HepG2 (cell line): ENCODE data around the gene PUM1. TPM values are rescaled to one million over a fixed set of nuclear protein-coding genes. Genes with fewer than 3 reads are reported as not detected.

Source experiments
- CBX5 ChIP-seq: sonication (generic); formaldehyde crosslinking; IDR thresholded peaks from 2 replicates; pipeline ENCODE4 v1.4.0; 2020; ENCODE audit warnings: missing genetic modification reagents, borderline replicate concordance
- ELF3 ChIP-seq: IDR thresholded peaks from 2 replicates; pipeline ENCODE4 v1.6.1; 2016; ENCODE audit warnings: missing genetic modification reagents, missing compliant biosample characterization
- GTF2F1 ChIP-seq: fragments of 150-350 bp; IDR thresholded peaks from 2 replicates; pipeline ENCODE4 v1.6.1; 2014; ENCODE audit warnings: low read length
- MATR3 ChIP-seq: sonication (generic); formaldehyde crosslinking; IDR thresholded peaks from 2 replicates; pipeline ENCODE4 v1.4.0; 2020; ENCODE audit warnings: missing genetic modification reagents
- NCOA2 ChIP-seq: sonication (generic); formaldehyde crosslinking; IDR thresholded peaks from 2 replicates; pipeline ENCODE4 v1.8.0; 2022; ENCODE audit warnings: inconsistent platforms
- NFYC ChIP-seq: IDR thresholded peaks from 2 replicates; pipeline ENCODE4 v1.6.1; 2016; ENCODE audit warnings: missing genetic modification reagents, missing compliant biosample characterization
- PLRG1 ChIP-seq: fragments of 450-650 bp; conservative IDR thresholded peaks from 2 replicates; pipeline ENCODE4 v1.6.1; 2016
- POLR2A ChIP-seq, 2 experiments: IDR thresholded peaks; 2 replicates each; pipeline ENCODE4 v1.6.1; 2011; ENCODE audit warnings: low read depth in 2 of 2, low read length in 2 of 2, mild to moderate bottlenecking in 1 of 2, moderate library complexity in 1 of 2; ENCODE audit not compliant: insufficient read depth in 1 of 2
- RAD21 ChIP-seq: fragments of 450-650 bp; formaldehyde crosslinking; IDR thresholded peaks from 2 replicates; pipeline ENCODE4 v1.5.0; 2020; ENCODE audit warnings: mild to moderate bottlenecking
- RARG ChIP-seq: sonication (generic); formaldehyde crosslinking; IDR thresholded peaks from 2 replicates; pipeline ENCODE4 v1.4.0; 2020; ENCODE audit warnings: low read depth, mild to moderate bottlenecking, missing genetic modification reagents
- SAFB2 ChIP-seq: sonication (generic); formaldehyde crosslinking; IDR thresholded peaks from 2 replicates; pipeline ENCODE4 v1.5.1; 2020; ENCODE audit warnings: missing genetic modification reagents, low read depth, mild to moderate bottlenecking, borderline replicate concordance
- SIX1 ChIP-seq: sonication (generic); formaldehyde crosslinking; IDR thresholded peaks from 2 replicates; pipeline ENCODE4 v1.4.0; 2020; ENCODE audit warnings: missing genetic modification reagents, borderline replicate concordance
- SP1 ChIP-seq, 2 experiments: fragments of 450-650 bp in 1 of 2; sonication (generic) in 1 of 2; formaldehyde crosslinking in 1 of 2; IDR thresholded peaks; 2 replicates each; pipeline versions ENCODE4 v1.4.0 to v1.6.1; 2016 to 2020; ENCODE audit warnings: missing genetic modification reagents in 1 of 2
- SPEN ChIP-seq: sonication (generic); formaldehyde crosslinking; IDR thresholded peaks from 2 replicates; pipeline ENCODE4 v1.5.1; 2020; ENCODE audit warnings: low read depth, mild to moderate bottlenecking, missing genetic modification reagents
- TGIF2 ChIP-seq: IDR thresholded peaks from 2 replicates; pipeline ENCODE4 v1.6.1; 2016; ENCODE audit warnings: control low read depth, missing compliant biosample characterization
- ZBTB20 ChIP-seq: sonication (generic); formaldehyde crosslinking; IDR thresholded peaks from 2 replicates; pipeline ENCODE4 v1.8.1; 2023; ENCODE audit warnings: missing genetic modification reagents, low read depth, mild to moderate bottlenecking, borderline replicate concordance
- ZKSCAN8 ChIP-seq: IDR thresholded peaks from 2 replicates; pipeline ENCODE4 v1.6.1; 2016; ENCODE audit warnings: borderline replicate concordance, missing genetic modification reagents, missing compliant biosample characterization
- ZNF253 ChIP-seq: sonication (generic); formaldehyde crosslinking; IDR thresholded peaks from 2 replicates; pipeline ENCODE4 v1.8.0; 2022; ENCODE audit warnings: mild to moderate bottlenecking, missing genetic modification reagents, borderline replicate concordance
- ZNF333 ChIP-seq: sonication (generic); formaldehyde crosslinking; IDR thresholded peaks from 2 replicates; pipeline ENCODE4 v1.4.0; 2020; ENCODE audit warnings: mild to moderate bottlenecking, missing genetic modification reagents, borderline replicate concordance
- ZNF616 ChIP-seq: sonication (generic); formaldehyde crosslinking; IDR thresholded peaks from 2 replicates; pipeline ENCODE4 v1.5.0; 2020; ENCODE audit warnings: low read depth, mild to moderate bottlenecking, missing genetic modification reagents
- polyA plus RNA-seq, 8 experiments: library from polyadenylated mRNA; depleted of rRNA in 3 of 8; stranded (reverse) in 7 of 8; unstranded in 1 of 8; fragments of >200 nt; fragmentation: Illumina TruSeq in 4 of 8; extraction: Trizol in 4 of 8; gene quantifications; 2 replicates each; pipeline versions ENCODE4 v1.2.1 to v1.2.3, GENCODE V29; 2011 to 2016; ENCODE audit warnings: low read depth in 4 of 8, missing spikeins in 1 of 8, mixed read lengths in 1 of 8; ENCODE audit not compliant: insufficient read depth in 1 of 8
- total RNA-seq, 5 experiments: library from RNA; depleted of rRNA; stranded (reverse); fragments of >200 nt; fragmentation: Illumina TruSeq; extraction: Trizol; gene quantifications; 2 replicates each; pipeline ENCODE4 v1.2.3, GENCODE V29; 2016; ENCODE audit warnings: low read depth in 1 of 5
- TF ChIP-seq, protein P1 (sequence below): sonication (generic); formaldehyde crosslinking; IDR thresholded peaks from 2 replicates; pipeline ENCODE4 v1.8.1; 2022; ENCODE audit warnings: low read depth, mild to moderate bottlenecking, missing genetic modification reagents
- TF ChIP-seq, protein P2 (sequence below): sonication (generic); formaldehyde crosslinking; IDR thresholded peaks from 2 replicates; pipeline ENCODE4 v1.5.0; 2020; ENCODE audit warnings: missing genetic modification reagents, mild to moderate bottlenecking, borderline replicate concordance
- TF ChIP-seq, protein P3 (sequence below): sonication (generic); formaldehyde crosslinking; IDR thresholded peaks from 2 replicates; pipeline ENCODE4 v1.4.0; 2020; ENCODE audit warnings: missing genetic modification reagents

Gene PUM1
- total and polyA plus RNA-seq, 2 of the 13 experiments (the other 11 are each of a cell fraction or from before 2014, with no cell fraction given), result 64.7 to 91.0 TPM

DNA sequence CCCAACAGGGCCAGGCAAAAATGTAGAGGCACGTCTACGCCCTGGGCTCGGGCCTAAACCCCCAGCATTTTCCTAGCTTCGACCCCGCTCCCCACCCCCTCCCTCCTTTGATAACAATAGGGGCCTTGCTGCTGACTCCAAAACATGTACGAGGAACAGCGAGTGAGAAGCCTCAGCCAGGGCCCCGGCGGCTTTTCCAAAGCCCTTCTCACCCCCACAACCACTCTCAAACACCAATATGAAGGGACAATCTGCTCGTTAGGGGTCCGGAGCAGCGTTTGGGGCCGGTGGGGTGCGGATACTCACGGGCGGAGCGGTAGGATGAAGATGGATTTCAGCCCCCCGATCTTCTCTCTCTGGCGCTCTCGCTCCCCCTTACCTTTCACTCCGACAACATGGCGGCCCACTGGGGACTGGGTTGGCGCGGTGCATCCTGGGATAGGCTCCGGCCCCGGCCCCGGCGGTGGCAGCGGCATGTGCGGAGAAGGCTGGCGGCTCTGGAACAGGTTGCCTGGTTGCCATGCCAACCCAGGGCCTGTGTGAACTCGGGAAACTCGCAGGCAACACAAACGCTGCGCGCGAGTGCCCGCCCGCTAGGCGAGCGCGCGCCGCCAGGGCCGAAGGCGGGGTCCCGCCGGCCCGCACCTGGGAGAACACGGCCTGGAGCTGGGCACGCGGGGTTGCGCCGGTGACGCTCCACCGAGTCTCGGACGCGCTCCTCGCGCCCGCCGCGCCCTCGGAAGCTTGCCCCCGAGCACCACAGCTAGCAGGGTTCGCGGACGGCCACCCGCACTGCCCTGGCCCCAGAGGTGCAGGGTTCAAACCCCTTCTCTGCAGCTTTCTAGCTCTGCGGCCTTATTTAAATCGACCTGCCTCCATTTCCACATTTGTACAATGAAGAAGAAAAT lies at the start of gene PUM1 (continued):
- TF ChIP-seq SP1 (IDR thresholded peaks at IDR 0.05) (no peak), SP1 (CRISPR knock-in tag; IDR thresholded peaks at IDR 0.05) (peak; percentile 32; the same call in 1 of the 2 replicates), ZNF253 (CRISPR knock-in tag) (no peak), ZKSCAN8 (CRISPR knock-in tag) (no peak), SIX1 (no peak), NCOA2 (CRISPR knock-in tag) (no peak; the same call in 1 of the 2 replicates), CBX5 (CRISPR knock-in tag) (peak; percentile 65; the same call in 1 of the 2 replicates), MATR3 (CRISPR knock-in tag) (no peak), ELF3 (CRISPR knock-in tag) (0 out of 2 replicates have a peak, but pooled peaks have one; percentile 47), RAD21 (CRISPR knock-in tag) (peak; percentile 47; the same call in 1 of the 2 replicates), TGIF2 (CRISPR knock-in tag) (peak; percentile 71; the same call in 1 of the 2 replicates), ZNF333 (CRISPR knock-in tag) (0 out of 2 replicates have a peak, but pooled peaks have one; percentile 67), SAFB2 (CRISPR knock-in tag) (peak; percentile 68; the same call in 1 of the 2 replicates), RARG (CRISPR knock-in tag) (no peak), PLRG1 (no peak), SPEN (CRISPR knock-in tag) (peak; percentile 97), NFYC (no peak), ZNF616 (CRISPR knock-in tag) (no peak), POLR2A (IDR thresholded peaks at IDR 0.05; ENCODE audit: insufficient read depth in 1 of 2, low read depth in 2 of 2, low read length in 2 of 2) (peak; percentile 76 to 93), GTF2F1 (no peak; the same call in 1 of the 2 replicates), ZBTB20 (peak; percentile 62; the same call in 1 of the 2 replicates)
- TF ChIP-seq, protein P1, sequence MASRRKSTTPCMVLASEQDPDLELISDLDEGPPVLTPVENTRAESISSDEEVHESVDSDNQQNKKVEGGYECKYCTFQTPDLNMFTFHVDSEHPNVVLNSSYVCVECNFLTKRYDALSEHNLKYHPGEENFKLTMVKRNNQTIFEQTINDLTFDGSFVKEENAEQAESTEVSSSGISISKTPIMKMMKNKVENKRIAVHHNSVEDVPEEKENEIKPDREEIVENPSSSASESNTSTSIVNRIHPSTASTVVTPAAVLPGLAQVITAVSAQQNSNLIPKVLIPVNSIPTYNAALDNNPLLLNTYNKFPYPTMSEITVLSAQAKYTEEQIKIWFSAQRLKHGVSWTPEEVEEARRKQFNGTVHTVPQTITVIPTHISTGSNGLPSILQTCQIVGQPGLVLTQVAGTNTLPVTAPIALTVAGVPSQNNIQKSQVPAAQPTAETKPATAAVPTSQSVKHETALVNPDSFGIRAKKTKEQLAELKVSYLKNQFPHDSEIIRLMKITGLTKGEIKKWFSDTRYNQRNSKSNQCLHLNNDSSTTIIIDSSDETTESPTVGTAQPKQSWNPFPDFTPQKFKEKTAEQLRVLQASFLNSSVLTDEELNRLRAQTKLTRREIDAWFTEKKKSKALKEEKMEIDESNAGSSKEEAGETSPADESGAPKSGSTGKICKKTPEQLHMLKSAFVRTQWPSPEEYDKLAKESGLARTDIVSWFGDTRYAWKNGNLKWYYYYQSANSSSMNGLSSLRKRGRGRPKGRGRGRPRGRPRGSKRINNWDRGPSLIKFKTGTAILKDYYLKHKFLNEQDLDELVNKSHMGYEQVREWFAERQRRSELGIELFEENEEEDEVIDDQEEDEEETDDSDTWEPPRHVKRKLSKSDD (CRISPR knock-in tag), result peak; percentile 47; the same call in 1 of the 2 replicates
- TF ChIP-seq, protein P2, sequence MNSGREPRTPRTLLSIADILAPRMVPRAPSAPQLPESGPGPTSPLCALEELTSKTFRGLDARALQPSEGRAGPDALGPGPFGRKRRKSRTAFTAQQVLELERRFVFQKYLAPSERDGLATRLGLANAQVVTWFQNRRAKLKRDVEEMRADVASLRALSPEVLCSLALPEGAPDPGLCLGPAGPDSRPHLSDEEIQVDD, result no peak
- TF ChIP-seq, protein P3, sequence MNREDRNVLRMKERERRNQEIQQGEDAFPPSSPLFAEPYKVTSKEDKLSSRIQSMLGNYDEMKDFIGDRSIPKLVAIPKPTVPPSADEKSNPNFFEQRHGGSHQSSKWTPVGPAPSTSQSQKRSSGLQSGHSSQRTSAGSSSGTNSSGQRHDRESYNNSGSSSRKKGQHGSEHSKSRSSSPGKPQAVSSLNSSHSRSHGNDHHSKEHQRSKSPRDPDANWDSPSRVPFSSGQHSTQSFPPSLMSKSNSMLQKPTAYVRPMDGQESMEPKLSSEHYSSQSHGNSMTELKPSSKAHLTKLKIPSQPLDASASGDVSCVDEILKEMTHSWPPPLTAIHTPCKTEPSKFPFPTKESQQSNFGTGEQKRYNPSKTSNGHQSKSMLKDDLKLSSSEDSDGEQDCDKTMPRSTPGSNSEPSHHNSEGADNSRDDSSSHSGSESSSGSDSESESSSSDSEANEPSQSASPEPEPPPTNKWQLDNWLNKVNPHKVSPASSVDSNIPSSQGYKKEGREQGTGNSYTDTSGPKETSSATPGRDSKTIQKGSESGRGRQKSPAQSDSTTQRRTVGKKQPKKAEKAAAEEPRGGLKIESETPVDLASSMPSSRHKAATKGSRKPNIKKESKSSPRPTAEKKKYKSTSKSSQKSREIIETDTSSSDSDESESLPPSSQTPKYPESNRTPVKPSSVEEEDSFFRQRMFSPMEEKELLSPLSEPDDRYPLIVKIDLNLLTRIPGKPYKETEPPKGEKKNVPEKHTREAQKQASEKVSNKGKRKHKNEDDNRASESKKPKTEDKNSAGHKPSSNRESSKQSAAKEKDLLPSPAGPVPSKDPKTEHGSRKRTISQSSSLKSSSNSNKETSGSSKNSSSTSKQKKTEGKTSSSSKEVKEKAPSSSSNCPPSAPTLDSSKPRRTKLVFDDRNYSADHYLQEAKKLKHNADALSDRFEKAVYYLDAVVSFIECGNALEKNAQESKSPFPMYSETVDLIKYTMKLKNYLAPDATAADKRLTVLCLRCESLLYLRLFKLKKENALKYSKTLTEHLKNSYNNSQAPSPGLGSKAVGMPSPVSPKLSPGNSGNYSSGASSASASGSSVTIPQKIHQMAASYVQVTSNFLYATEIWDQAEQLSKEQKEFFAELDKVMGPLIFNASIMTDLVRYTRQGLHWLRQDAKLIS (CRISPR knock-in tag), result no peak
